Glomerular visceral epithelial cell (primary cell): ENCODE results near the gene SLC12A7.

Experiments
- DNase-seq: peaks from one replicate; pipeline ENCODE4 v3.0.0-alpha.2; 2016; ENCODE audit errors: extremely low spot score

SLC12A7 gene

DNA sequence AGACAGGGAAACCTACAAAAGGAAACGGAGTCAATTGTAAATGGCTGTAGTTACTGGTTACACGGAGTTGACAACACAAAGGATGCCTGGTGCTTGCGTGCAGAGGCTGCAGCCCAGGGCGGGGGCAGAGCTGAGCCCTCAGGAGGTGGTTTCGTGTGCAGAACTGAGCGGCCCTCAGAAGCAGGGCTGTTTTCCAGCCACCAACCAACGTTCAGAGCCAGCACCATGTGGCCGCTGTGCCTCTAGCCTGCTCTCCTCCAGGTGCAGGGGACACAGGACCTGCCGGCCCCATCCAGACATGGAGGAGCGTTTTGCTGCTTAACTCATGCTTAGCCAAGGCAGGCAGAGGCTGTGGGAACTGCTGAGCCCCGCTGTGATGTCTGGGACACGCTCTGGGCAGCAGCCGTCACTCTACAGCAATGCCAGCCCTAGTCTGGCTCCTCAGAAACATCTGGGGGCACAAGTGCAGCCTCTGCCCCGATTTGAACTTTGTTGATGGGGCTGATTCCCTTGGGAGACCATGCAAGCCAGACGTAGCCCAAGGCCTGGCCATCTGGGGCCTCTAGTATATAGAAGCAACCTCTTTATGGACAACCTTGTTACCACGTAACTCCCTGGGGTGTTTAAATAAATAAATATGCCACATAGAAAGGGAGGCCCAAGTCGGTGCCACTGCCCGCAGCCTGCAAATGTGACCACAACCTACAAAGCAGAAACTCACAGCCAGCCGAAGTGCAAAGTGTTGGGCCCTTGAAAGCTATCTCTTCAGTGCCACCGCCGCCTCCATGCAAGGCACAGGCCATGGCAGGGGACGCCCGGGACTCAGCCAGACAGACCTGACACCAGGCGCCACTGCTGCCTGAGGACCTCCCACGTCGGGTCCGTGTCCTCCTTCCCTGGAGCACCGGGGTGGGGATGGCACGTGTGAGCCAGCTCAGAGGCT is 61.2 kb downstream of the SLC12A7 start:
- DNase-seq: no peak

DNA sequence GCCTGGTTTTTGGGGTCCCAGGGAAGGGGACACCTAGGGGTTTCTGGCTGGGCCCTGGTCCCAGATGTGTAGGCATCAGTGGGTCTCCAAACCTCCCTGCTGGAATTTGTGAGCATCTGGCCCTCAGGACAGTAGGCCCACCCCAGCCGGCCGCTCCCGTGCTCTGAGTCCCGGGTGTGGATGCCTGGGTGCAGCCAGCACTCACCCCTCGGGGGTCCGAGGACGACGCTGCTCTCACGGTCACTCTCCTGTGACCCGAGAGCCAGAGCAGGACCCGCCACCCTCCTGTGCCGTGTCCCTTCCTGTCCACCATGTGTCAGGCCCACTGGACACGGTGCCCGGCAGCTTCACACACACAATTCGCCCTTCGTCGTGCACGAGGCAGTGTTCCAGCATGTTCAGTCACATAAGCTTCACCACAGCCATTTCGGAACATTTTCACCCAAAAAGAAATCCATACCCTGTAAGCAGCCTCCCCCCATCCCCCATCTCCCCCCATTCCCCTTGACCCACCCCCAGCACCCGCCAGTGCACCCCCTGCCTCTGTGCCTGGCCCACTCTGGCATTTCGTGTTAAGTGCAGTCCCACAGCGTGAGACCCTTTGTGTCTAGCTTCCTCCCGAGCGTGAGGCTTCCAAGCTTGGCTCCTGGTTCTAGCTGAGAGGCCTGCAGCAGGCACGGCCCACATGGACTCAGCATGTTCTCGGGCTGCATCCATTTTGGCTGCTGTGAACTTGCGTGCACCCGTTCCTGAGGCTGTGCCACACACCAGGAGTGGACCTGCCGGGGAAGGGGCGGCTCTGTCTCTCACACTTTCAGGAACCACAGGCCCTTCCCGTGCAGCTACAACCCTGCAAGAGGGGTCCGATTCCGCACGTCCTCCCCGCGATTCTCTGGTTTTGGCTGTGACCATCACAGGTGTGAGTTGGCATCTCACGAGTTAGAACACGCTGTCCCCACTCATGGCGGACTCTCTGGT is 62.7 kb downstream of the SLC12A7 start:
- DNase-seq: no peak

DNA sequence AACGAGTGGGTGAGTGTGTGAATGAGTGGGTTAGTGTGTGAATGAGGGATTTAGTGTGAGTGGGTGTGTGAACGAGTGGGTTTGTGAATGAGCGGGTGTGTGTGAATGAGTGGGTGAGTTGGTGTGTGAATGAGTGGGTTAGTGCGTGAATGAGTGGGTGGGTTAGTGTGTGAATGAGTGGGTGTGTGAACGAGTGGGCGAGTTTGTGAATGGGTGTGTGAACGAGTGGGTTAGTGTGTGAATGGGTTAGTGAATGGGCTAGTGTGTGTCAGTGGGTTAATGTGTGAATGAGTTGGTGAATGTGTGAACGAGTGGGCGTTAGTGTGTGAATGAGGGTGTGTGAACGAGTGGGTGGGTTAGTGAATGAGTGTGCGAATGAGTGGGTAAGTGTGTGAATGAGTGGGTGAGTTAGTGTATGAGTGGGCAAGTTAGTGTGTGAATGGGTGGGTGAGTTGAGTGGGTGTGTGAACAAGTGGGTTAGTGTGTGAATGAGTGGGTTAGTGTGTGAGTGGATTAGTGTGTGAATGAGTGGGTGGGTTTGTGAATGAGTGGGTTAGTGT is 63.6 kb downstream of the SLC12A7 start:
- DNase-seq: no peak

DNA sequence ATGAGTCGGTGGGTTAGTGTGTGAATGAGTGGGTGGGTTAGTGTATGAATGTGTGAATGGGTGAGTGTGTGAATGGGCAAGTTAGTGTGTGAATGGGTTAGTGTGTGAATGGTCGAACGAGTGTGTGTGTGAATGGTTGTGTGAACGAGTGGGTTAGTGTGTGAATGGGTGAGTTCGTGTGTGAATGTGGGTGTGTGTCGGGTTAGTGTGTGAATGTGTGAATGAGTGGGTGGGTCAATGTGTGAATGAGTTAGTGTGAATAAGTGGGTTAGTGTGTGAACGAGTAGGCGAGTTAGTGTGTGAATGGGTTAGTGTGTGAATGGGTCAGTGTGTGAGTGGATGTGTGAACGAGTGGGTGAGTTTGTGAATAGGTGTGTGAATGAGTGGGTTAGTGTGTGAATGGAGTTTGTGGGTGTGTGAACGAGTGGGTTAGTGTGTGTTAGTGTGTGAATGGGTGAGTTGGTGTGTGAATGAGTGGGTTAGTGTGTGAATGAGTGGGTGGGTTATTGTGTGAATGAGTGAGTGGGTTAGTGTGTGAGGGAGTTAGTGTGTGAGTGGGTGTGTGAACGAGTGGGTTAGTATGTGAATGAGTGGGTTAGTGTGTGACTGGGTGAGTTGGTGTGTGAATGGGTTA is 64.4 kb downstream of the SLC12A7 start:
- no peak for DNase-seq

DNA sequence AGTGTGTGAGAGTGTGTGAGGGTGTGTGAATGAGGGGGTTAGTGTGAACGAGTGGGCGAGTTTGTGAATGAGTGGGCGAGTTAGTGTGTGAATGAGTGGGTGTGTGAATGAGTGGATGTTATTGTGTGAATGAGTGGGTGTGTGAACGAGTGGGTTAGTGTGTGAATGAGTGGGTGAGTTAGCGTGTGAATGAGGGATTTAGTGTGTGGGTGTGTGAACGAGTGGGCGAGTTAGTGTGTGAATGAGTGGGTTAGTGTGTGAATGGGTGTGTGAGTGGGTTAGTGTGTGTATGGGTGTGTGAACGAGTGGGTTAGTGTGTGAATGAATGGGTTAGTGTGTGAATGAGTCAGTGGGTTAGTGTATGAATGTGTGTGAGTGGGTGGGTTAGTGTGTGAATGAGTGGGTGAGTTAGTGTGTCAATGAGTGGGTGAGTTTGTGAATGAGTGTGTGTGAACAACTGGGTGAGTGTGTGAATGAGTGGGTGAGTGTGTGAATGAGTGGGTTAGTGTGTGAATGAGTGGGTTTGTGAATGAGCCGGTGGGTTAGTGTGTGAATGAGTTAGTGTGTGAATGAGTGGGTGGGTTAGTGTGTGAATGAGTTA is 65.8 kb downstream of the SLC12A7 start:
- no peak for DNase-seq

DNA sequence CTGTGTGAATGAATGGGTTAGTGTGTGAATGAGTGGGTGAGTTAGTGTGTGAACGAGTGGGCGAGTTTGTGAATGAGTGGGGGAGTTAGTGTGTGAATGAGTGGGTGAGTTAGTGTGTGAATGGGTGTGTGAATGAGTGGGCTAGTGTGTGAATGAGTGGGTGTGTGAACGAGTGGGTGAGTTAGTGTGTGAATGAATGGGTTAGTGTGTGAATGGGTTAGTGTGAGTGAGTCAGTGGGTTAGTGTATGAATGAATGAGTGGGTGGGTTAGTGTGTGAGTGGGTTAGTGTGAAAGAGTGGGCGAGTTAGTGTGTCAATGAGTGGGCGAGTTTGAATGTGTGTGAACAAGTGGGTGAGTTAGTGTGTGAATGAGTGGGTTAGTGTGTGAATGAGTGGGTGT is 67.7 kb downstream of the SLC12A7 start:
- no peak for DNase-seq

DNA sequence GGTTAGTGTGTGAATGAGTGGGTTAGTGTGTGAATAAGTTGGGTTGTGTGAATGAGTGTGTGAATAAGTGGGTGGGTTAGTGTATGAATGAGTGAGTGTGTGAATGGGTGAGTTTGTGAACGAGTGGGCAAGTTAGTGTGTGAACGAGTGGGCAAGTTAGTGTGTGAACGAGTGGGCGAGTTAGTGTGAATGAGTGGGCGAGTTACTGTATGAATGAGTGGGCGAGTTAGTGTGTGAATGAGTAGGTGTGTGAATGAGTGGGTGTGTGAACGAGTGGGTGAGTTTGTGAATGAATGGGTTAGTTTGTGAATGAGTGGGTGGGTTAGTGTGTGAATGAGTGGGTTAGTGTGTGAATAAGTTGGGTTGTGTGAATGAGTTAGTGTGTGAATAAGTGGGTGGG is 68.5 kb downstream of the SLC12A7 start:
- no peak for DNase-seq

DNA sequence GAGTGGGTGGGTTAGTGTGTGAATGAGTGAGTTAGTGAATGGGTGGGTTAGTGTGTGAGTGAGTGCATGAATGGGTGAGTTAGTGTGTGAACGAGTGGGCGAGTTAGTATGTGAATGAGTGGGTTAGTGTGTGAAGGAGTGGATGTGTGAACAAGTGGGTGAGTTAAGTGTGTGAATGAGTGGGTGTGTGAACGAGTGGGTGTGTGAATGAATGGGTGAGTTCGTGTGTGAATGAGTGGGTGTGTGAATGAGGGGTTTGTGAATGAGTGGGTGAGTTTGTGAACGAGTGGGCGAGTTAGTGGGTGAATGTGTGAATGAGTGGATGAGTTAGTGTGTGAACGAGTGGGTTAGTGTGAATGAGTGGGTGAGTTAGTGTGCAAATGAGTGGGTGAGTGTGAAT is 69.2 kb downstream of the SLC12A7 start:
- DNase-seq: no peak

DNA sequence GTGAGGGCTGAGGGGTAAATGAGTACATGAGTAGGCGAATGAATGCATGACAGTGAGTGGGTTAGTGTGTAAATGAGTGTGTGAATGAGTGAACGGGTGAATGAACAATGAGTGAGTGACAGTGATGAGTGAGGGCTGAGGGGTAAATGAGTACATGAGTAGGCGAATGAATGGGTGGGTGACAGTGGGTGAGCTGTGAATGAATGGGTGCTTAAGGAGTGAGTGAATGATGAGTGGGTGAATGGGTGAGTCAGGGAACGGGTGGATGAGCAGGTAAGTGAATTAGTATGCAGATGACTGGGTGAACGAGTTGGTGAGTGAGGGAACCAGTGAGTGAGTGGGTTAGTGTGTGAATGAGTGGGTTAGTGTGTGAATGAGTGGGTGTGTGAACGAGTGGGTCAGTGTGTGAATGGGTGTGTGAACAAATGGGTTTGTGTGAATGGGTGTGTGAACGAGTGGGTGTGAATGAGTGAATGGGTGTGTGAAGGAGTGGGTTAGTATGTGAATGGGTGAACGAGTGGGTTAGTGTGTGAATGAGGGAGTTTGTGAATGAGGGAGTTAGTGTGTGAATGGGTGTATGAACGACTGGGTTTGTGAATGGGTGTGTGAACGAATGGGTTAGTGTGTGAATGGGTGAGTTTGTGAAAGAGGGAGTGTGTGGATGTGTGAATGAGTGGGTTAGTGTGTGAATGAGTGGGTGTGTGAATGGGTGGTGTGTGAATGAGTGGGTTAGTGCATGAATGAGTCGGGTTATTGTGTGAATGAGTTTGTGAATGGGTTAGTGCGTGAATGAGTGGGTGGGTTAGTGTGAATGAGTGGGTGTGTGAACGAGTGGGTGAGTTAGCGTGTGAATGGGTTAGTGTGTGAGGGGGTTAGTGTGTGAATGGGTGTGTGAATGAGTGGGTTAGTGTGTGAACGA is 70.4 kb downstream of the SLC12A7 start:
- DNase-seq: no peak

DNA sequence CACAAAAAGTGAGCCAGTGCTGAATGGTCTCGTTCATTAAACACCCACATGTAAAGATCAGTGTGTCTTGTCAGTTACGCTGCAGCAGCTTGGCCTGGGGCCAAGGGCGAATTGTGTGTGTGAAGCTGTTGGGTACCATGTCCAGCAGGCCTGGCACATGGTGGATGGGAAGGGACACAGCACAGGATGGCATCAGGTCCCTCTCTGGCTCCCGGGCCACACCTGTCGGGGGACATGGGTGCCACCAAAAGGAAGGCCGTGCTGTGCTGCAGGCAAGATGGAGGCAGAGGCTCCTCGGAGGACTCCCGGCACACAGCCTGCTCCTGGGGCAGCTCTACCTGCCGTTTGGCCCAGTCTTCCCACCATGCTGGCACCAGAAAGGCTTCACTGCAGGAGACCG is 71.3 kb downstream of the SLC12A7 start:
- DNase-seq: no peak

DNA sequence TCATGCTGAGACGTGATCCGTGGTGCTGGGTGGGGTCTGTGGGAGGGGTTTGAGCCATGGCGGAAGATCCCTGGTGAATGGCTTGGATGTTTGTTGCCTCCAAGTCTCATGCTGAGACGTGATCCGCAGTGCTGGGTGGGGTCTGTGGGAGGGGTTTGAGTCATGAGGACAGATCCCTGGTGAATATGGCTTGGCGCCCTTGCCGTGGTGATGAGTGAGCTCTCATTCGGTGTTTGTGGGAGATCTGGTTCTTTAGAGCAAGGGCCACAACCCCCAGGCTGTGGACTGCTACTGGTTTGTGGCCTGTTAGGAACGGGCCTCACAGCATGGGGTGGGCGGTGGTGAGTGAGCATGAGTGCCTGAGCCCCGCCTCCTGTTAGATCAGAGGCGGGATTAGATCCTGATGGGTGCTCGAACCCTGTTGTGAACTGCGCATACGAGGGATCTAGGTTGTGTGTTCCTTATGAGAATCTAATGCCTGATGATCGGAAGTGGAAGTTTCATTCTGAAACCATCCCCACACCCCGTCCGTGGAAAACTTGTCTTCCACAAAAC is 72.1 kb downstream of the SLC12A7 start:
- DNase-seq: no peak

DNA sequence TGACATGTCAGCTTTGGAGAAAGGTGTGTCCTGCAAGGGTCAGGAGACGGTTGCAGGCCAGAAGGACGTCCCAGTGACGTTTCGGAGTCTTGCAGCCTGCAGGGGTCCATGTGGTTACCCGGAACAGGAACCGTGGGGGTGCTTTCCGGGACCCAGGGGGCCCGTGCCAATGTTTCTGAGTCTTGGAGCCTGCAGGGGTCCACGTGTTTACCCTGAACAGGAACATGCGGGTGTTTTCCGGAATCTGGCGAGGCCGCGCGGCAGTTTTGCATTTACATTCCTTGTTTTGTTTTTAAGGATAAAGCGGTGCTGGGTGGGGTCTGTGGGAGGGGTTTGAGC is 72.7 kb downstream of the SLC12A7 start:
- no peak for DNase-seq

DNA sequence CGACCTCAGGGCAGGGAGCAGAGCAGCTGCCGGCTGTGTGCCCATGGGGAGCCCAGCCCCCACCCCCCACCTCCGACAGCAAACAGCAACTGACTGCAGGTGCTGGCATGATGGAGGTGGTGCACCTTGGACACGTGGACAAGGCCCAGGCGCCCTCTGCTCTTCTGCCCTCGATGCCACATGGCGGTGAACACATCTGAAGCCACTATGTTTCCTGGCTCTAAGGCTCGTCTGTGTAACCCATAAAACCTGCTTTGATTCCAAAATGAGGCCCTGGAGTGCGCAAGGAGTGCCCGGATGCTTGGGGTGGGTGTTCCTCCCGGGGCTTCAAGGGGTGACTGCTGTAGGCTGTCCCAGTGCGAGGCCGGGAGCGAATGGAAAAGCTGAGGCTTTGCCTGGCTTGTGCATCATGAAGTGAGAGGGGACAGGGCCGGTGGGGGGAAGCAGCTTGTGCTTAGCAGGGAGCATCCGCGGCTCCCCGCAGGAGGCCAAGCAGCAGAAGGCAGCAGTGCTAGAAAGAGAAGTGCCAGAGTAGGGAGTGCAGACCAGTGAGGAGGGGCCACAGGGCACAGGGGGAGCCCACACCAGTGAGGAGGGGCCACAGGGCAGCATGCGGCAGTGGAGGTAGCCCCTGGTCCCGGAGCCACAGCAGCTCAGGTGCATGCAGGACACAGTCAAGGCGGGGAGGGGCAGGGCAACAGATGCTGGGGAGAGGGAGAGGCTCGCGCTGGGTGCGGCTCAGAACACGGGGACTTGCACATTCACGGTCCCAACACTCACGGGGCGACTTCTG is 73.2 kb downstream of the SLC12A7 start:
- DNase-seq: no peak

DNA sequence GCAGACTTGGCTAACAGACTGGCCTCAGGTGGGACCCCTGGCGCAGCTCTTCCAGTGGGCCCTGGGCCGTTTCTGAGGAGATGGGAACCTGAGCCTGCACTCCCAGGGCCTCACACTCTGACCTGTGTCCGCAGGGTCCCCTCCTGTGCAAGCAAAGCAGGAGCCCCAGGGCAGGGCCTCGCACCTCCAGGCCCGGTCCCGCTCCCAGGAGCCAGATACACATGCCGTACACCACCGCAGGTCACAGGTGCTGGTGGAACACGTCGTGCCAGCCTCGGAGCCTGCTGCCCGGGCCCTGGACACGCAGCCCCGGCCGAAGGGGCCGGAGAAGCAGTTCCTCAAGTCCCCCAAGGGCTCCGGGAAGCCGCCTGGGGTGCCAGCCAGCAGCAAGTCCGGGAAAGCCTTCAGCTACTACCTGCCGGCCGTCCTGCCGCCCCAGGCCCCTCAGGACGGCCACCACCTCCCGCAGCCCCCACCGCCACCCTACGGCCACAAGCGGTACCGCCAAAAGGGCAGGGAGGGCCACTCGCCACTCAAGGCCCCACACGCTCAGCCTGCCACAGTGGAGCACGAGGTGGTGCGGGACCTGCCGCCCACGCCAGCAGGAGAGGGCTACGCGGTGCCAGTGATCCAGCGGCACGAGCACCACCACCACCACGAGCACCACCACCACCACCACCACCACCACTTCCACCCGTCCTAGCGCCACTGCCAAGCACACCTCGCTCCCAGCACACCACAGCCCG is 74.0 kb downstream of the SLC12A7 start:
- DNase-seq: no peak

DNA sequence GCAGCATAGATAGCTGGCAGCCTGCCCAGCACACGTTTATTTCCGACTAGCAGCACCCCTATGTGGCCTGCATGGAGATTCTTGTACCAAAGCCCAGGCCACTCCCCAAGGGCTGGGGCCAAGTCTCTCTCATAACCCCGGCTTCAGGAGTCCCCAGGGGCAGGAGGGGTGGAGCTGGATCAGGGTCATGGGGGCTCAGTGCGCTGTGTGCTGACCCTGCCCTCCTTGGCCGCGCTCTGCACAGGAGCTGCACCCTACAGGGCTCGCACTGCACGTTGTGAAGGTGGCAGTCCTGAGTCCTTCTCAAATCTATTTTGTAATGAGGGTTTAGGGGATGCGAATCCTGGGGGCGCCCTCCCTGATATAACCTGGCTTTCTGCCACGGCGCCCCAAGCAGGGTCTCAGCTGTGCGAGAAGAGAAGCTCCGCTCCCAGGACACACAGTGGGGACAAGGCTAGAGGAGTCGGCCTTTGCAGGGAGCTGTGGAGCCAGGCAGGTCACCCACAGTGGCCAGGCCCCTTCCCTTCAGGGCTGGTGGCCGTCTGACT is 74.7 kb downstream of the SLC12A7 start:
- no peak for DNase-seq

DNA sequence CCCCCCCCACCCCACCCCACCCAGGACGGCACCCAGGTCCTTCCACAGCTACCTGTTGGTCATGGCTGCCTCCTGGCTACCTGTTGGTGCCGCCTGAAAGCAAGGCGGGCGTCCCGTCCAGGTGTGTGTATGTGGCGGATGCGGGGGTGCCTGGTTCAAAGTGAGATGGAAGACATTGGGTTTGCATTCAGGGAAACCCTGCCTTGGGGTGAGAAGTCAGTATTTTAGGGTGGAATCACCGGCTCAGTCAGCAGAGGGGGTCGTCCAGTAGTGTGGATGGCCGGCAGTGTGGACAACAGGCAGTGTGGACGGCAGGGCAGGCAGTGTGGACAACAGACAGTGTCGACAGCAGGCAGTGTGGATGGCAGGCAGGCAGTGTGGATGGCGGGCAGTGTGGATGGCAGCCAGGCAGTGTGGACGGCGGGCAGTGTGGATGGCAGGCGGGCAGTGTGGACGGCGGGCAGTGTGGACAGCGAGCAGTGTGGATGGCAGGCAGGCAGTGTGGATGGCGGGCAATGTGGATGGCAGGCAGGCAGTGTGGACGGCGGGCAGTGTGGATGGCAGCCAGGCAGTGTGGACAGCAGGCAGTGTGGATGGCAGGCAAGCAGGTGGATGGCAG is 75.2 kb downstream of the SLC12A7 start:
- DNase-seq: no peak
